Pulmonary artery endothelial cell (primary cell): ENCODE data around the gene QSOX2. TPM values are rescaled to one million over a fixed set of nuclear protein-coding genes. Genes with fewer than 3 reads are reported as not detected.
"Not testable (repeated sequence)": the region's sequence is repeated elsewhere in the genome, so short reads cannot be mapped to it uniquely, and the experiment has no call there.

ENCODE experiments used
- DNase-seq: peaks from one replicate; pipeline ENCODE4 v3.0.0-alpha.2; 2011; ENCODE audit warnings: low read depth, low spot score
- total RNA-seq: library from RNA; depleted of rRNA; stranded (reverse); fragments of >200 nt; gene quantifications from 2 replicates; pipeline ENCODE4 v1.2.3, GENCODE V29; 2014

The QSOX2 gene
- total RNA-seq, 1 donor from 2014 or later: 12.4 TPM

GRCh38 chr9:136282272-136282861 is 36.8 kb upstream of the QSOX2 start:
- no peak for DNase-seq

GRCh38 chr9:136281421-136282271 is 36.0 kb upstream of the QSOX2 start:
- no peak for DNase-seq

- no peak for DNase-seq
These were observed 35.1 kb upstream of the QSOX2 start for GRCh38 chr9:136280535-136281315.

- no peak for DNase-seq
These were observed 33.9 kb upstream of the QSOX2 start for GRCh38 chr9:136279471-136279870.

- no peak for DNase-seq
These were observed 33.3 kb upstream of the QSOX2 start for GRCh38 chr9:136278894-136279293.

GRCh38 chr9:136278221-136278620 is 32.6 kb upstream of the QSOX2 start:
- DNase-seq: no peak

- DNase-seq: no peak
These were observed 32.1 kb upstream of the QSOX2 start for GRCh38 chr9:136277746-136278145.

- no peak for DNase-seq
These were observed 31.1 kb upstream of the QSOX2 start for GRCh38 chr9:136276716-136277115.

- no peak for DNase-seq
These were observed 30.2 kb upstream of the QSOX2 start for GRCh38 chr9:136275655-136276429.

GRCh38 chr9:136274786-136275654 is 29.4 kb upstream of the QSOX2 start:
- no peak for DNase-seq

- no peak for DNase-seq
These were observed 28.5 kb upstream of the QSOX2 start for GRCh38 chr9:136273921-136274785.

GRCh38 chr9:136273244-136273865 is 27.7 kb upstream of the QSOX2 start:
- no peak for DNase-seq

GRCh38 chr9:136270173-136270705 is 24.6 kb upstream of the QSOX2 start:
- DNase-seq: no peak

GRCh38 chr9:136268735-136269134 is 23.1 kb upstream of the QSOX2 start:
- DNase-seq: no peak

- DNase-seq: no peak
These were observed 22.7 kb upstream of the QSOX2 start for GRCh38 chr9:136268318-136268717.

GRCh38 chr9:136267261-136268111 is 21.9 kb upstream of the QSOX2 start:
- peak; percentile 39 for DNase-seq

GRCh38 chr9:136266641-136267040 is 21.0 kb upstream of the QSOX2 start:
- DNase-seq: not testable (repeated sequence)
